Central memory CD8-positive, alpha-beta T cell (primary cell): ENCODE data around the gene RIOK2.
"Not testable (repeated sequence)": the region's sequence is repeated elsewhere in the genome, so short reads cannot be mapped to it uniquely, and the experiment has no call there.

Source experiments
- ATAC-seq: fragments of 150-1000 bp; cut with Tn5 transposase; replicated peaks from 2 replicates; pipeline ENCODE4 v1.10.0; 2022; ENCODE audit warnings: mild to moderate bottlenecking, moderate FRiP score, moderate number of reproducible peaks; ENCODE audit not compliant: poor library complexity, severe bottlenecking; ENCODE audit errors: extremely low read depth
- DNase-seq, 2 donors: peaks; one replicate each; pipeline ENCODE4 v3.0.0; 2021; ENCODE audit warnings: low spot score in 2 of 2
- H3K27ac Mint-ChIP-seq: one replicate; pipeline ENCODE4 v1.8.0; 2022; ENCODE audit warnings: low read depth, mild to moderate bottlenecking, moderate library complexity, mixed read lengths
- H3K27me3 Mint-ChIP-seq: one replicate; pipeline ENCODE4 v1.8.0; 2022; ENCODE audit warnings: mixed read lengths
- H3K36me3 Mint-ChIP-seq: one replicate; pipeline ENCODE4 v1.8.0; 2022; ENCODE audit warnings: mild to moderate bottlenecking, moderate library complexity, mixed read lengths; ENCODE audit not compliant: insufficient read depth
- H3K4me1 Mint-ChIP-seq: one replicate; pipeline ENCODE4 v1.8.0; 2022; ENCODE audit warnings: mixed read lengths
- H3K4me3 Mint-ChIP-seq: one replicate; pipeline ENCODE4 v1.8.0; 2022; ENCODE audit warnings: mild to moderate bottlenecking, moderate library complexity, mixed read lengths
- H3K9me3 Mint-ChIP-seq: one replicate; pipeline ENCODE4 v1.8.0; 2022; ENCODE audit warnings: mixed read lengths

Gene RIOK2

GRCh38 chr5:97192580-97193354 is 9.7 kb upstream of the RIOK2 start:
- Mint-ChIP-seq H3K9me3 (no peaks in the 10 kb centered on the region), H3K4me3 (no peak overlapping the region), H3K36me3 (no peaks in the 10 kb centered on the region), H3K27me3 (peaks cover 52% of the 10 kb centered on the region), H3K4me1 (peaks cover 5% of the 10 kb centered on the region), H3K27ac (no peak overlapping the region)
- no peak for ATAC-seq
- no peak for DNase-seq

GRCh38 chr5:97191893-97192292 is 8.8 kb upstream of the RIOK2 start:
- H3K36me3 Mint-ChIP-seq: no peaks in the 10 kb centered on the region
- H3K9me3 Mint-ChIP-seq: no peaks in the 10 kb centered on the region
- H3K27ac Mint-ChIP-seq: no peak overlapping the region
- DNase-seq: no peak
- no peak for ATAC-seq
- H3K27me3 Mint-ChIP-seq: peaks cover 48% of the 10 kb centered on the region
- H3K4me3 Mint-ChIP-seq: no peak overlapping the region
- H3K4me1 Mint-ChIP-seq: peaks cover 5% of the 10 kb centered on the region

- not testable (repeated sequence) for H3K9me3 Mint-ChIP-seq, ATAC-seq, H3K36me3 Mint-ChIP-seq, H3K27ac Mint-ChIP-seq, DNase-seq, H3K4me3 Mint-ChIP-seq, H3K4me1 Mint-ChIP-seq
- H3K27me3 Mint-ChIP-seq: peaks cover 48% of the 10 kb centered on the region
These were observed 6.5 kb upstream of the RIOK2 start for GRCh38 chr5:97189523-97189922.

DNA sequence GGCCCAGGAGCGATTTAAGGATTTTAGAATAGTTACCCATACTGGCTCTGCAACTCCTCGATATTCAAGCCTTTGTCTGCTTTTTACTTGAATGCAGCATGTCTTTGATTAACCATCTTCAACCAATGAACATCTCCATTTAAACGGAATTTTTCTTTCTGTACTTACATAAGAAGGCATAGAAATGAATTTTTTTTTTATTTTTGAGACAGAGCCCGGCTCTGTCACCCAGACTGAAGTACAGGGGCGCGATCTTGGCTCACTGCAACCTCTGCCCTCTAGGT is 825 bp upstream of the RIOK2 start:
- H3K36me3 Mint-ChIP-seq: peaks cover 18% of the 10 kb centered on the region
- ATAC-seq: no peak
- no peaks in the 10 kb centered on the region for H3K9me3 Mint-ChIP-seq
- H3K27ac Mint-ChIP-seq: peak overlapping the region; percentile 99
- DNase-seq: no peak
- no peaks in the 10 kb centered on the region for H3K27me3 Mint-ChIP-seq
- H3K4me1 Mint-ChIP-seq: peaks cover 41% of the 10 kb centered on the region
- peak overlapping the region; percentile 92 for H3K4me3 Mint-ChIP-seq

- ATAC-seq: peak; percentile 1
- H3K4me3 Mint-ChIP-seq: peak overlapping the region; percentile 92
- H3K27ac Mint-ChIP-seq: peak overlapping the region; percentile 99
- no peaks in the 10 kb centered on the region for H3K9me3 Mint-ChIP-seq
- H3K27me3 Mint-ChIP-seq: no peaks in the 10 kb centered on the region
- H3K4me1 Mint-ChIP-seq: peaks cover 41% of the 10 kb centered on the region
- no peak for DNase-seq
- H3K36me3 Mint-ChIP-seq: peaks cover 28% of the 10 kb centered on the region
These were observed 412 bp downstream of the RIOK2 start for GRCh38 chr5:97182571-97183099.

DNA sequence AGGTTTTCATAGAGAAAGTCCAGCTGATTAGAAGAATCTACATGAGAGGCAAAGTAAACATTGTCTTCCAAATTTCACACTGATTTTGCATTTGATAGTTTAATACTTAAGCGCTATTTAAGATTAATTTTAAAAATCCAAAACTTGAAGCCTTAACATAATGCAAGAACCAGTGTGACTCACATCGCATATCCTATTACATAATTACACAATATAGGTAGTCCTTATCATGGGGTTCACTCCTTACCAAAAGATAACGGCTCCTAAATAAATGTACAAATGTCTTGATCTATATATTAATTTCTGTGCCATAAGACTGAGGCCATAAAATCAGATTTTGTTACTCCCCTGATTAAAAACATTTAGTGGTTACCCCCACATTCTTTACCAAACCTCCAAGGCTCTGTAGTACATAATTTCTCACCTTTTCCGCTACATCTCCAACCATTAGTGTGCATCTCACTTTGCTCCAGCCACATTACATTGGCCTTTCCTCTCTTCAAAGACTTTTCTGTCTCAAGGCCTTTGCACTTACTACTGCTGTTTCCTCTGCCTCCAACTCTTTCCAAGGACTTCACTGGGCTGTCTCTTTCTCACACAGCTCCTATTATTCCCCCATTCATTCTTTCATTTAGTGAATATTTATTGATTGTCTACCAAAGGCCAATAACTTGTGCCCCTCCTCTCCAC is 1.0 kb downstream of the RIOK2 start:
- H3K36me3 Mint-ChIP-seq: peaks cover 31% of the 10 kb centered on the region
- H3K9me3 Mint-ChIP-seq: no peaks in the 10 kb centered on the region
- no peaks in the 10 kb centered on the region for H3K27me3 Mint-ChIP-seq
- no peak for ATAC-seq
- peak overlapping the region; percentile 92 for H3K4me3 Mint-ChIP-seq
- DNase-seq: no peak
- H3K27ac Mint-ChIP-seq: peak overlapping the region; percentile 99
- H3K4me1 Mint-ChIP-seq: peaks cover 41% of the 10 kb centered on the region

DNA sequence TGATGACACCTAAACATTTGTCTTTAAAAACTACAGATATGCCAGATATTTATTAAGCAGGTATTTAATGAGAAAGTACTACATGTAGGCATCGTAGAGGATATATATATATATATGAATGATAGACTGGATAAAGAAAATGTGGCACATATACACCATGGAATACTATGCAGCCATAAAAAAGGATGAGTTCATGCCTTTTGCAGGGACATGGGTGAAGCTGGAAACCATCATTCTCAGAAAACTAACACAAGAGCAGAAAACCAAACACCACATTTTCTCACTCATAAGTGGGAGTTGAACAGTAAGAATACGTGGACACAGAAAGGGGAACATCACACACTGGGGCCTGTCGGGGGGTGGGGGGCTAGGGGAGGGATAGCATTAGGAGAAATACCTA is 3.6 kb downstream of the RIOK2 start:
- not testable (repeated sequence) for ATAC-seq

DNA sequence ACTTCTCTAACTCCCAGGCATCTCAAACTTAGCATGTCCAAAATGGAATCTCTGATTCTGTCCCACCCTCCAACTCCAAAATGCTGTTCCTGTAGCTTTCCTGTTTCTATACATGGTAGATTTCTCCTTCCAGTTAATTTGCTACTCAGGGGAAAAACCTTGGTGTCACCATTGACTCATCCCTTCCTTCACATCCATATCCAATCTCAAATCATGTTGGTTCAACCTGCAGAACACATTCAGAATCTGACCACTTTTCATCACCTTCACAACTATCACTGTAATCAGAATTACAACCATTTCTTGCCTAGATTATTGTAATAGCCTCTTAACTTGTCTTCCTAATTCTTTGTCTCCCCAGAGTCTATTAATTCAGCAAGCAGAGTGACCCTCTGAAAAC is 10.8 kb downstream of the RIOK2 start:
- DNase-seq: no peak
- H3K9me3 Mint-ChIP-seq: no peaks in the 10 kb centered on the region
- no peaks in the 10 kb centered on the region for H3K27me3 Mint-ChIP-seq
- H3K4me3 Mint-ChIP-seq: no peak overlapping the region
- peaks cover 13% of the 10 kb centered on the region for H3K4me1 Mint-ChIP-seq
- peaks cover 62% of the 10 kb centered on the region for H3K36me3 Mint-ChIP-seq
- peak overlapping the region; percentile 50 for H3K27ac Mint-ChIP-seq
- ATAC-seq: no peak

More for the DNA sequence above, 3.6 kb downstream of the RIOK2 start:
- not testable (repeated sequence) for H3K27me3 Mint-ChIP-seq, DNase-seq, H3K9me3 Mint-ChIP-seq, H3K27ac Mint-ChIP-seq, H3K4me3 Mint-ChIP-seq
- peaks cover 44% of the 10 kb centered on the region for H3K4me1 Mint-ChIP-seq
- H3K36me3 Mint-ChIP-seq: peaks cover 48% of the 10 kb centered on the region

DNA sequence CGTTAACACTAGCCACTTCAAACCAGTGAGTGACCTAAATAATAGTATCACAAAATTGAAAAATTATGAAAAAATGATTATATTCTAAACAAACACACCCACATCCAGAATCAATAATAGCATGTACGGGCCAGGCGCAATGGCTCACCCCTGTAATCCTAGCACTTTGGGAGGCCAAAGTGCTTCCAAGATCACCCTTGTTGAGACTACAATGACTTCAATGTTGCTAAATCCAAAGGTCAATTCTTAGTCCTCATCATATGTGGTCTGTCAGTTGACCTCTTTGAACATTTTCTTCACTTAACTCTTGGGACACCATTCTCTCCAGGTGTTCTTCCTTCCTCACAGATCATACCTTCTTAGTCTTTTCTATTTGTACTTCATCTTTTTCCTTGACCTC is 11.3 kb downstream of the RIOK2 start:
- H3K27ac Mint-ChIP-seq: no peak overlapping the region
- H3K4me1 Mint-ChIP-seq: peaks cover 13% of the 10 kb centered on the region
- H3K36me3 Mint-ChIP-seq: peaks cover 59% of the 10 kb centered on the region
- DNase-seq (no peak), ATAC-seq (no peak)
- H3K27me3 Mint-ChIP-seq: no peaks in the 10 kb centered on the region
- no peak overlapping the region for H3K4me3 Mint-ChIP-seq
- H3K9me3 Mint-ChIP-seq: no peaks in the 10 kb centered on the region

DNA sequence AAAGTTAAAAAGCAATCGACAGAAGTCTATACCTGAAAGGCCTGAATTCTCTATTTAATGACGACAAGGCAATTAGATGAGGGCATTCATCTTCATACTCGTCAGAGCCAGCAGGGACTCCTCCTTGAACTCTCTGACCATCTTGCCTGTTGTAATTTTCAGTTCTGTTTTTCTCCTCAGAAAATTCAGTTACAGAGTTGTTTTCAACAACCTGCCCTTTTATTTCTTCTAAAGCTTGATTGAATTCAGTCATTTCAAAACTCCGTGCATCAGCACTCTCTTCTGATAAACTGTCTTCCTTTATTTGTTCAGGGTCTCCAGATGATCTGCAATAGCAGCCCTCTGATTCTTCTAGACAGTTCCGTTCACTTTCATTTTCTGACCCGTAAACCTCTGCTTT is 15.6 kb downstream of the RIOK2 start:
- ATAC-seq: no peak
- peaks cover 5% of the 10 kb centered on the region for H3K4me1 Mint-ChIP-seq
- peaks cover 48% of the 10 kb centered on the region for H3K36me3 Mint-ChIP-seq
- no peaks in the 10 kb centered on the region for H3K9me3 Mint-ChIP-seq
- no peaks in the 10 kb centered on the region for H3K27me3 Mint-ChIP-seq
- H3K27ac Mint-ChIP-seq: peak overlapping the region; percentile 32
- DNase-seq: no peak
- H3K4me3 Mint-ChIP-seq: no peak overlapping the region

DNA sequence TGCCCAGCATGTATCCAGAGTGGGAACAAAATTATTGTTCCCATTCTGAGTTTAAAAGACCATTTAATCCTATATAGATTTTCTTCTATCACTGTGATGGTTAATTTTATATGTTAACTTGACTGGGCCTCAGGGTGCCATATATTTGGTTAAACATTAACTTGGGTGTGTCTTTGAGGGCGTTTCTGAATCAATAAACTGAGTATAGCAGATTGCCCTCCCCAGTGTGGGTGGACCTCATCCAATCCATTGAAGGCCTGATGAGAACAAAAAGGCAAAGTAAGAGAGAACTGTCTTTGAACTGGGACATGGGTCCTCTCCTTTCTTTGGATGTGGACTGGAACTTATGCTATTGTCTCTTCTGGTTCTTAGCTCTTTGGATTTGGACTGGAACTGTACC is 17.3 kb downstream of the RIOK2 start:
- Mint-ChIP-seq H3K4me1 (no peaks in the 10 kb centered on the region), H3K27me3 (no peaks in the 10 kb centered on the region), H3K9me3 (no peaks in the 10 kb centered on the region), H3K4me3 (no peak overlapping the region), H3K36me3 (peaks cover 36% of the 10 kb centered on the region), H3K27ac (peak overlapping the region; percentile 20)
- DNase-seq (no peak), ATAC-seq (no peak)

- Mint-ChIP-seq H3K9me3 (no peaks in the 10 kb centered on the region), H3K36me3 (peaks cover 34% of the 10 kb centered on the region), H3K4me3 (no peak overlapping the region), H3K27me3 (no peaks in the 10 kb centered on the region), H3K27ac (peak overlapping the region; percentile 25), H3K4me1 (no peaks in the 10 kb centered on the region)
- ATAC-seq: no peak
- no peak for DNase-seq
These were observed 18.2 kb downstream of the RIOK2 start for GRCh38 chr5:97164846-97165245.

GRCh38 chr5:97163790-97164285 is 19.2 kb downstream of the RIOK2 start:
- DNase-seq (no peak), ATAC-seq (no peak)
- H3K36me3 Mint-ChIP-seq: peaks cover 29% of the 10 kb centered on the region
- no peaks in the 10 kb centered on the region for H3K4me1 Mint-ChIP-seq
- no peak overlapping the region for H3K27ac Mint-ChIP-seq
- H3K9me3 Mint-ChIP-seq: peaks cover 1% of the 10 kb centered on the region
- no peaks in the 10 kb centered on the region for H3K27me3 Mint-ChIP-seq
- H3K4me3 Mint-ChIP-seq: no peak overlapping the region
